HG02884 (cell line): ENCODE data around the gene DGKK.
"Not testable (repeated sequence)": the region's sequence is repeated elsewhere in the genome, so short reads cannot be mapped to it uniquely, and the experiment has no call there.

Source experiments
- ATAC-seq: cut with Tn5 transposase; IDR thresholded peaks from one replicate; pipeline ENCODE4 v1.9.1; 2021; ENCODE audit warnings: mild to moderate bottlenecking, moderate library complexity; ENCODE audit not compliant: unreplicated experiment

The DGKK gene

DNA sequence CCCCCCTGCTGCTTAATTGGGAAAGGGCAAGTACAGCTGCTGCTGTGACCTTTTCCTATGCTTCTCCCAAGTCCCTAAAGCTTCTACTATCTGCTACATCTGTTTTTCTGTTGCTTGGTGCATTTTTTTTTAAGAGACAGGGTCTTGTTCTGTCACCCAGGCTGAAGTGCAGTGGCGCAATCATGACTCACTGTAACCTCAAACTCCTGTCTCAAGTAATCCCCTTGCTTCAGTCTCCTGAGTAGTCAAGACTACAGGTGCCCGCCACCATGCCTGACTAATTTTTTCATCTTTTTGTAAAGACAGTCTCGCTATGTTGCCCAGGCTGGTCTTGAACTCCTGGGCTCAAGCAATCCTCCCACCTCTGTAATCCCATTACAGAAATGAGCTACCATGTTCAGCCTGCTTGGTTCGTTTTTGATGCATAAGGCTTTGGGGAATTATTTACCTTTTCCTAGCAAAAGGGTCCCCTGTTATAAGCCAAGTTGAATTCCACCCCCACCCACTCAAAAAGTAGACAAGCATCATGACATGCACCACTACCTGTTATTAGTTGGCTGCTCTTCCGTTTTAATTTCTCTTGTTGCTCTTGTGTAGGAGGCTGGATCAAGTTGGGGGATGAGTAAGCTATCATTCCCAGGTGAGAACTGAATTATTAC lies 39.6 kb downstream of the DGKK start:
- ATAC-seq: no peak

DNA sequence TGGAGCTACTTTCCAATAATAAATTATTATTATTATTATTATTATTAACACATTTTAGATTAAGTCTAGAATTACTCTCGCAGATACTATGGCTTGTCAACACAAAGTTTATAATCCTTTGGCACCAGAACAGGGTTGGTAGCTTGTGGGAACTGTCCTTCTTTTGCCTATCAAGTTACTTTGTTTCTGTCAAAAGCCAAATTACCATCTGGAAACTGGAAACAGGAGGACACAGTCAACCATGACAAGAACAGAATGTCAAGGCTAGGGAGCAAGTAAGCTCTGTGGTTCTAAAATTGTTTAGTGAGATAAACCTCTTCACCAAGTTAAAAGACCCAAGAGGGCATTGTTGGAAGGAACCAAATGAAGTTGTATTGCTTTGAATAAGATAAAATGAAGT lies 42.5 kb downstream of the DGKK start:
- no peak for ATAC-seq

- ATAC-seq: no peak
These were observed 62.6 kb downstream of the DGKK start for GRCh38 chrX:50407976-50408375.

DNA sequence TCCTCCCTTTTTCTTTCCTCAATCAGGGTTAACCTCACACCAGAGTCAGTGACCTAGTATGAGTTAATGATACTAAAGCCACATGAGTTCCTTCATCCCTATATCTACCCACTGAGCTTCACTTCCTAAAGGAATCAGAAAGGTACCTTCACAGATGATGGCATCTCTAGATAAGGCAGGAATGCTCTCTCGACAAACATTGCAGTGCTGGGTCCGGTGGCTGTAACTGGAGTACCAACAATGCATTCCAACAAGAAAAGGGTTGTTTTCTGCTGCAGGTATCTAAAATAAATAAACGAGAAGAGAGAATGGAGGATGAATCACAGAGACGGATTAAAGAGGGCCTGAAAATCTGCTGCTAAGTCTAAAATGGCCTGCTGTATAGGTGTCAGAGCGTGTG lies 66.7 kb downstream of the DGKK start:
- no peak for ATAC-seq

GRCh38 chrX:50402886-50403285 lies 67.7 kb downstream of the DGKK start:
- ATAC-seq: no peak

- no peak for ATAC-seq
These were observed 76.7 kb downstream of the DGKK start for GRCh38 chrX:50393902-50394301.

GRCh38 chrX:50386520-50386919 lies 84.1 kb downstream of the DGKK start:
- no peak for ATAC-seq

- ATAC-seq: no peak
These were observed 88.8 kb downstream of the DGKK start for GRCh38 chrX:50381729-50382415.

- ATAC-seq: no peak
These were observed 95.0 kb downstream of the DGKK start for GRCh38 chrX:50375481-50376267.

- no peak for ATAC-seq
These were observed 97.7 kb downstream of the DGKK start for GRCh38 chrX:50372966-50373365.

DNA sequence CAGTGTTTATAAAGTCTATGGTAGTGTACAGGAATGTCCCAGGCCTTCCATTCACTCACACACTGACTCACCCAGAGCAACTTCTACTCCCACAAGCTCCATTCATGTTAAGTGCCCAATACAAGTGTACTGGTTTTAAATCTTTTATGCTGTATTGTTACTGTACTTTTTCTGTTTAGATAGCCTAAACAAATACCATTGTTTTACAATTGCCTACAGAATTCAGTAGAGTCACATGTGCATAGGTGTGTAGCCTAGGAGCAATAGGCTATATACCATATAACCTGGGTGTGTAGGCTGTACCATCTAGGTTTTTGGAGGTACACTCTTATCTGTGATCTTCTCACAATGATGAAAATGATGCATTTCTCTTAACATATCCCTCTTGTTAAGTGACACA lies 126.7 kb downstream of the DGKK start:
- no peak for ATAC-seq

DNA sequence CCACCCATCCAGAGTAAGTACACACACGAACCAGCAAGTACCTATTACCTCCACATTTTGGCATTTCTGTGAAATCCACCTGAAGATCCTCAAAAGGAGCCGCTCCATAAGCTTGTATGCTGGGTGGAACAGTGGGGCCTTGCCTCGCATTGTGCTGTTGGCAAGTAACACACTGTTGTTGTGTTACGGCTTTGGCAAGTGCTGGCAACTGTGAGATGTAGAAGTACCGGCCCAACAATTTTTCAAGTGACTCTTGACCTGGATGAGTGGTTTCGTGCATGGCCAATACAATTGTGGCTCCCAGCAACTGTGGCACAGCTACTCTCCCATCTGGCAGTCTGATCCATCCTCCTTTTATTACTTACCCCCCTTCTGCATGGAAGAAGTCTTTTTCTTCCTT lies 137.3 kb downstream of the DGKK start:
- no peak for ATAC-seq

- ATAC-seq: not testable (repeated sequence)
These were observed 138.0 kb downstream of the DGKK start for GRCh38 chrX:50332668-50333067.

DNA sequence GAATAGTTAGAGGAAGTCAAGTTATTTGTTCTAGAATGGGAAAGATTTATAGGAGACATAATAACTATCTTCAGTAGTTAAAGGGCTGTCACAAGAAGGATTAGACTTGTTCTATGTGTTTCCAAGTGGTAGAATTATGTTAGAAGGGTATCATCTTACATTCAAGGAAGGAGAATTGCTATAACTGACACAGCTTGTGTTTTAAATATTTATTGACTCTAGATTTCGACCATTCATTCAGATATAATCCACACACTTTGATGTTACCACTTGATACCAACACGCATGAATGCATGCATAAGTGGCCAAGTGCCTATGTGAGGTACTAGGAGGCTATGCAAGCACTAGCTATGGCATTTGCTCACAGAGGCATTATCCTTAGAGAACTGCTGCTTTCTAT lies 143.4 kb downstream of the DGKK start:
- ATAC-seq: no peak
